Mesodermal cell (in vitro differentiated cells): ENCODE data around the gene TRAPPC12.
"Not testable (repeated sequence)": the region's sequence is repeated elsewhere in the genome, so short reads cannot be mapped to it uniquely, and the experiment has no call there.

Experiments used
- H3K27ac ChIP-seq: 2 replicates; pipeline ENCODE4 v1.7.0; 2013; ENCODE audit warnings: mild to moderate bottlenecking, low read depth, low read length, moderate library complexity; ENCODE audit not compliant: severe bottlenecking
- H3K36me3 ChIP-seq: 2 replicates; pipeline ENCODE4 v1.7.1; 2013; ENCODE audit warnings: mild to moderate bottlenecking, low read length, moderate library complexity; ENCODE audit not compliant: control insufficient read depth, insufficient read depth
- H3K4me1 ChIP-seq: one replicate; pipeline ENCODE4 v1.7.1; 2013; ENCODE audit warnings: mild to moderate bottlenecking, low read length; ENCODE audit not compliant: insufficient read depth, control insufficient read depth, poor library complexity, severe bottlenecking
- H3K4me3 ChIP-seq: 2 replicates; pipeline ENCODE4 v1.7.0; 2013; ENCODE audit warnings: low read length, control low read depth, mild to moderate bottlenecking; ENCODE audit not compliant: insufficient read depth, poor library complexity, severe bottlenecking; ENCODE audit errors: extremely low read depth
- H3K9me3 ChIP-seq: 2 replicates; pipeline ENCODE4 v1.7.1; 2013; ENCODE audit warnings: mild to moderate bottlenecking, low read length, moderate library complexity; ENCODE audit not compliant: control insufficient read depth
- WGBS, 2 experiments: methylation state at CpG; one replicate each; pipeline ENCODE4 v1.1.5; 2013; ENCODE audit warnings: missing lambda C conversion rate in 2 of 2; ENCODE audit not compliant: insufficient coverage in 2 of 2; 5-methylcytosine and 5-hydroxymethylcytosine counted together

TRAPPC12 gene

GRCh38 chr2:3345621-3346020 is 33.9 kb upstream of the TRAPPC12 start:
- 98 to 99% methylated on average over 7 of the region's 7 CpGs for WGBS, 2 experiments
- no peak overlapping the region for H3K4me3 ChIP-seq

GRCh38 chr2:3348767-3349166 is 30.7 kb upstream of the TRAPPC12 start:
- Histone ChIP-seq H3K4me3 (no peak overlapping the region), H3K9me3 (no peaks in the 10 kb centered on the region), H3K36me3 (peaks cover 19% of the 10 kb centered on the region), H3K4me1 (no peaks in the 10 kb centered on the region), H3K27ac (no peak overlapping the region)
- WGBS, 2 experiments = 89 to 92% methylated on average over 10 to 12 of the region's 12 CpGs

More at GRCh38 chr2:3345621-3346020, 33.9 kb upstream of the TRAPPC12 start:
- no peak overlapping the region for H3K27ac ChIP-seq
- H3K36me3 ChIP-seq = peaks cover 9% of the 10 kb centered on the region
- H3K9me3 ChIP-seq = no peaks in the 10 kb centered on the region
- no peaks in the 10 kb centered on the region for H3K4me1 ChIP-seq

DNA sequence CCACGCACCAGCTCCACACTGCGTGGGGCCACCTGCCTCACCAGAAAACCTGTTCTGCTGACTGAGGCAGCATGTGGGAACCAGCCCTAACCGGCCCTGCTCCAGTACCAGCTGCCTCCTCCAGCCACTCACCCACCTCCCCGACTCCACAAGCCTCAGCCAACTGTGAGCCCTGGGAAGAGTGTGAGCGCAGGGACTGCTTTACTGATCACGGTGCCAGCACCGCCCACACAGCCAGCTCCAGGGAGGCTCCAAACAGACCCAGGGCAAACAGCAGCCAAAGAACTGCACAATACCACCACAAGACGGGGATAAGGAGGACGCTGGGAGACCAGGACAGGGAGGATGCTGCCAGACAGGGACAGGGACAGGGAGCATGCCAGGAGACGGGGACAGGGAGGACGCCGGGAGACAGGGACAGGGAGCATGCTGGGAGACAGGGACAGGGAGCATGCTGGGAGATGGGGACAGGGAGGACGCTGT is 30.2 kb upstream of the TRAPPC12 start:
- peaks cover 22% of the 10 kb centered on the region for H3K36me3 ChIP-seq
- no peaks in the 10 kb centered on the region for H3K9me3 ChIP-seq
- H3K4me1 ChIP-seq = no peaks in the 10 kb centered on the region
- H3K4me3 ChIP-seq = no peak overlapping the region
- no peak overlapping the region for H3K27ac ChIP-seq
- WGBS, 2 experiments = 92 to 94% methylated on average over 10 to 11 of the region's 13 CpGs

DNA sequence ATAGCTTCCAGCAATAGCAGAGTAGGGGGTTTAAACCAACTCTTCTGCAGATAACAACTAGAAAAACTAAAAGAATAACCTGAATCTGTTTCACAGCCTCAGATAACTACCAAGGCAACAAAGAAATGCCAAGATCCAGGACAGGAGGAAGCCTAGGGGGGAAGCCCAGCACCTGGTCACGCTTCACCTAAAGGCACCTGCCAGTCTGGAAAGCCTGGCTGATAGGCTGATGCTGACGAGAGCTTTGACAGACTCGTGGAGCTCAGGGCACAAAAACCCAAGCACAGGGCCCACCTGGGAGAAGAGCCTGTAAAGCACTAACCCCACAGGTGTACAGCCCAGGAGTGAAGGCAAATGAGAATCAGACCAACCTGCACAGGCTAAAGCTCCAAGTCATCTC is 24.5 kb upstream of the TRAPPC12 start:
- H3K4me1 ChIP-seq = no peaks in the 10 kb centered on the region
- H3K9me3 ChIP-seq = no peaks in the 10 kb centered on the region
- no peak overlapping the region for H3K4me3 ChIP-seq
- H3K36me3 ChIP-seq = peaks cover 13% of the 10 kb centered on the region
- no peak overlapping the region for H3K27ac ChIP-seq
- WGBS, 2 experiments = 93 to 95% methylated on average over 3 of the region's 3 CpGs

DNA sequence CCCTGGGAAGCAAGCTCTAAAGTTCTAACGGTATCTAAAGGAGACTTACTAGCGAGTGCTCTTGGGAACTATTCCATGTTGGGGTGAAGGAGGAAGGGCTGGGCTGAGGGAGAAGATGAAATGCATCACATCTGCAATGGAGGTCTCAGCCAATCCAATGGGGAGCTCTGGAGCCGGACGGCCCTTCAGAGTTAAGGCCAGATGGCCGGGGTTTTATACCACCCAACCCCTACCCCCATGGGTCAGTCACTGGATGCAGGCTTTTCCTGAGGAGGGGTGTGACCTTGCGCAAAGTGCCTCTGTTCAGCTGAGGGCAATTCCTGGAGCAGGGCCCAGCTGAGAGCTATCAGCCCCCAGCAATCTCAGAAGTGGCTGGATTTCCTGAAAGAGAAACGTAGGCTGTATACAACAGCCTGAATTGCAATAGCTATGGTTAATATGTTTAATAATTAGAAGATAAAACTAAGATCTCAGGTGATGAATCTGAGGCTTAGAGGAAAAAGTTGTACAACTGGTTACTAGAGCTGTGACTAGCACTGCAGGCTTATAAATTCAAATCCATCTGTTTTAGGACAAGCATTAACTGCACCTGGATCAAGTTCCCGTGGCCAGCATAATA is 23.4 kb upstream of the TRAPPC12 start:
- WGBS, 2 experiments = 77 to 95% methylated on average over 4 to 5 of the region's 8 CpGs
- peaks cover 13% of the 10 kb centered on the region for H3K36me3 ChIP-seq

DNA sequence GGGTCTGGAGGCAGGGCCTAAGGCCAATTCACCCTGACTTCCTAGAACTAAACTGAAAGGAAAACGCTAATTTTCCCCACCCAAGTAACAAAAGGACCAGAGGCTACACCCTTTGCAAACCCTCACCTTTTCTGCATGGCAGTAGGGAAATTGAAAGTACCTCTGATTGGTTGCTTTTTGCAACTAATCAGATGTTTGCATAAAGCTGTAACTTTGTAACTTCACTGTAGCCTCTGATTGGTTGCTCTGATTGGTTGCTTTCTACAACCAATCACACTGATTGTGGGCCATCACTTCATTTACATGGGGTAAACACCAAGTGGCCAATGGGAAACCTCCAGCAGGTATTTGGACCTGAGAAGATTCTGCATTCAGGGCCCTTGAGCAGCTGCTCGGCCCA is 22.7 kb upstream of the TRAPPC12 start:
- H3K4me1 ChIP-seq = peaks cover 3% of the 10 kb centered on the region

More for the DNA sequence above, 23.4 kb upstream of the TRAPPC12 start:
- Histone ChIP-seq H3K9me3 (no peaks in the 10 kb centered on the region), H3K4me3 (no peak overlapping the region), H3K4me1 (no peaks in the 10 kb centered on the region), H3K27ac (no peak overlapping the region)

DNA sequence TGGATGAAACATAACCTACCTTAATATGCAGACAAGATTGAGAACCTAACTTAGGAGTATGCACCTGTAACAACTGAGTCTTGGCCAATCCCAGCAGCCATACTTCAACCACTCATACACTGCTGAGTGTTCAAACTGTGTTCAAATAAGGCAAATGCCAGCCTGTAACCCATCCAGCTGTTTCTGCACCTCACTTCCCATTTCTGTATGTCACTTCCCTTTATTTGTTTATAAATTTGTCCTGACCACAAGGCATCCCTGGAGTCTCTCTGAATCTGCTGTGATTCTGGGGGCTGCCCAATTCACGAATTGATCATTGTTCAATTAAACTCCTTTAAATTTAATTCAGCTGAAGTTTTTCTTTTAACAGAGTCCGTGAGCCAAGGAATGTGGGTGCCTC is 22.0 kb upstream of the TRAPPC12 start:
- H3K4me1 ChIP-seq, H3K27ac ChIP-seq, H3K4me3 ChIP-seq, H3K9me3 ChIP-seq: not testable (repeated sequence)
- peaks cover 12% of the 10 kb centered on the region for H3K36me3 ChIP-seq
- 80 to 100% methylated on average over 1 of the region's 2 CpGs for WGBS, 2 experiments

More for the DNA sequence above, 22.7 kb upstream of the TRAPPC12 start:
- H3K9me3 ChIP-seq = no peaks in the 10 kb centered on the region
- WGBS, 2 experiments = 89 to 100% methylated on average over 1 of the region's 2 CpGs
- H3K36me3 ChIP-seq = peaks cover 13% of the 10 kb centered on the region
- no peak overlapping the region for H3K4me3 ChIP-seq
- no peak overlapping the region for H3K27ac ChIP-seq

DNA sequence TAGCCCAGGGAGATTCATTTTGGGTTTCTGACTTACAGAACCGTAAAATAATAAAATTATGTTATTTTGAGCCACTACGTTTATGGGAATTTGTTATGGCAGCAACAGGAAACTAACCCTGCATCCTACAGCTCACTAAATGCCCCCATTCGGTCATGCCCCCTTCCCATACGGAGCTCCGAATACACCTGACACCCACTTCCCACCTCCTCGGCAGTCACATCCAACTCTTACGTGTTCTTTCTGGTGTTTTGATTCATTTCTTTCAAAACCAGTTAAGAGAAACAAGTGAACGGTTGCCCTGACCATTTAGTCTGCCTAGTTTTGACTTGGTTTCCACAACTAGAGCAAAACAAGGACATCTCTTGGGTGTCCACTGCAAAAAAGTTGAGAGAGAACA is 21.6 kb upstream of the TRAPPC12 start:
- no peak overlapping the region for H3K27ac ChIP-seq
- H3K9me3 ChIP-seq = no peaks in the 10 kb centered on the region
- H3K36me3 ChIP-seq = peaks cover 9% of the 10 kb centered on the region
- no peak overlapping the region for H3K4me3 ChIP-seq
- H3K4me1 ChIP-seq = peaks cover 5% of the 10 kb centered on the region
- 96 to 100% methylated on average over 3 to 7 of the region's 8 CpGs for WGBS, 2 experiments

DNA sequence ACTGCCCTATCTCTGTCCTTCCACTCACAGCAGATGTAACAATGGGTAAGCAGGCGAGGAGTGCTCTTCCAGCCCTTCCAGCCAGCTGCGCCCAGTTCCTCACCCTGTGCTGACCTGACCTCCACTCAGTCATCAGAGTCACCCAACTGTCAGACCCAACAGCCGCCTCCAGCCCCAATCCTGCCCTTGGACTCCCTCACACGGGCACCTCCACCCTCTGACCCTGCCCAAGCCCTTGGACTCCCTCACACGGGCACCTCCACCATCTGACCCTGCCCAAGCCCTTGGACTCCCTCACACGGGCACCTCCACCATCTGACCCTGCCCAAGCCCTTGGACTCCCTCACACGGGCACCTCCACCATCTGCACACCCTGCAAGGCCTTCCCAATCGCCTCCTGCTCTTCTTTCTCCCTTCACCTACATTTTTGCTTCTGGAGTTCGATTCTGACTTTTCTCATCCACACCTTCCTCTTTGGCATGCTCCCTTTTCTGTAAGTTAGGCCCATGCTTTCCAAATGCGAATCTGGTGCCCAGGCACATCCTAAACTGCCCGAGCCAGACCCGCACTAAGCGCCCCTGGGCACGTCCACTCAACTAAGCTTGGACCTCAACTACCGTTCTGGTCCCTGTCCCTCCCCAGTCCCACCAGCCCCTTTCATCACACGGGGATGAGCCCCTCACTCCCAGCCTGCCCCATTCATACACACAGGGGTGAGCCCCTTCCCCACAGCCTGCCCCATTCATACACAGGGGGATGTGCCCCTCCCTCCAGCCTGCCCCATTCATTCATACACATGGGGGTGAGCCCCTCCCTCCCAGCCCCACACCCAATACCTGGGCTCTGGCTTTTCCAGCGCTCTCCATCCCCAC is 17.7 kb upstream of the TRAPPC12 start:
- WGBS, 2 experiments = 87 to 89% methylated on average over 16 to 17 of the region's 17 CpGs
- peaks cover 6% of the 10 kb centered on the region for H3K4me1 ChIP-seq
- no peak overlapping the region for H3K27ac ChIP-seq
- H3K4me3 ChIP-seq = no peak overlapping the region
- no peaks in the 10 kb centered on the region for H3K9me3 ChIP-seq
- H3K36me3 ChIP-seq = no peaks in the 10 kb centered on the region

GRCh38 chr2:3365219-3365618 is 14.3 kb upstream of the TRAPPC12 start:
- no peak overlapping the region for H3K4me3 ChIP-seq
- no peak overlapping the region for H3K27ac ChIP-seq
- H3K36me3 ChIP-seq = peaks cover 3% of the 10 kb centered on the region
- peaks cover 6% of the 10 kb centered on the region for H3K4me1 ChIP-seq
- 94 to 100% methylated on average over 2 to 4 of the region's 5 CpGs for WGBS, 2 experiments
- peaks cover 3% of the 10 kb centered on the region for H3K9me3 ChIP-seq
